ENCODE measurements around the gene HGD.
"Not testable (repeated sequence)": the region's sequence is repeated elsewhere in the genome, so short reads cannot be mapped to it uniquely, and the experiment has no call there.

HGD gene

DNA sequence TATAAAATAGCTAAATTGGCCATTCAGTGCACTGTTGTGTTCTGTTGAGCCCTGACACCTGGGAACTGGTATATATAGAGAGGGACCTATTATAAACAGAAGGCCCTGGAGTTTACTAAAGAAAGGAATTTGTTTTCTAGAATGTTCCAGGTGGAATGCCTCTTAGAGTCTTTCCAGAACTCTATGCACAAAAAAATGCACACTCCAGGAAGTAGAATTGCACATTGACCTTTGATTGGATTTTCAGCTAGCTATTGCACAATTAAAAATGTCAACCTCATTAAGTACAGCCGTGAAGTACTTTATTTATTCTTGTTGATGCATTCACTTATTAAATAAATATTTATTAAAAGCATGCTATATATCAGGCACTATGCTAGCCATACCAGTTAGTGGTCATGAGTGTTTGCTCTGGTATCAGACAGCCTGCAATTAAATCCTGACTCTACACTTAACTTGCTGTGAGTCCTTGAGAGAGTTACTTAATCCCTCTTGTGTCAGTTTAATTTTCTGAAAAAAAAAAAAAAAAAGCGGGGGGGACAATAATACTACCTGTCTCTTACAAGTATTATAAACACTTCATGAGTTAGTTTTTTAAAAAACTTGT, 45.1 kb downstream of the HGD start:
- DNase-seq, result no peak

DNA sequence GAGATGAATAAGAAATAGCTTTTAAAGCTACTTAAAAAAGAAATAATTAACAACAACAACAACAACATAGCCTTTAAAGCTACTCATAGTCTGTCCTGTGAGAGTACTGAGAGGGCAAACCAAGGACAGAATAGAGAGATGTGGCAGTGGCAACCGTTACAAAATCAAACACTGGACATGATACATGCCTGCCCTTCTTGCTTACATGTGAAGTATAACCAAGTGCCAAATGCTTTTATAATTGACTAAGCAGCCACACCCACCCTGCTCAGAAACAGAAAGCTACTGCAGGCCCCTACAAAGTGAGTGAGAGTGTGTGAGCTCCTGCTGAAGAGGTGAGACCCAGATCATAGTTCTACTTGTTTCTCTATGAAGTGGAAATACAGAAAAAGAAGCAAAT, 47.5 kb downstream of the HGD start:
- DNase-seq, result no peak

DNA sequence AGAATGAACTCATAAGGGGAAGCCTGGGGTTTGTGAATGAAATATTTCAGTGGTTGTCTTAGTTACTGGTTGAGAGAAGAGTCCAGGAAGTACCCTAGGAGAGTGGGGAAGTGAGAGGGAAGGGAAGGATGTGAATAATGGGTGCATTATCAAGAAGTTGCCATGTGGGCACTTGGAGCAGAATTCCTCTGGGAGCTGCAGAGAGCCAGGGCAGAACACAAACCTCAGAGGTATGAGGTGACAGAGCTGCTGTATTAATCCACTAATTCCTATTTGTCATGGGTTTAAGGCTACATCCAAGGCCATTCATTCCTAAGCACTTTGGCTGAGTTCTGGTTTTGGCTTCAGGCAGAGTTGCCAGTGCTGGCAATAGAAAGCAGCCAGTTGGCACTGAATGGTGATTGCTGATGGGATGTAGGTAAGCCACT, 56.9 kb downstream of the HGD start:
- no peak for DNase-seq

DNA sequence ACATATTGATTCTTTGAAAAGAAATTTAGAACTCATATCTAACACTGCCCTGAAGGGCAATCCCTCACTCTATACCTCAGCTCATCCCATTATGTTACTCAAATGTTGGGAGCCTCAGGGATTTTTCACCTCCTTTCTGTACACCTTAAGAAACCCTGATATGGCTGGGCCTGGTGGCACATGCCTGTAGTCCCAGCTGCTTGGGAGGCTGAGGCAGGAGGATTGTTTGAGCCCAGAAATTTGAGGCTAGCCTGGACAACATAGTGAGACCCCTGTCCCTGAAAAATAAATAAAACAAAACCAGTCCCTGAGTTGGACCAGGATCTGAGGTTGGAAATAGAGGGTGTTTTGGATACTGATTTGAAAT, 58.3 kb downstream of the HGD start:
- DNase-seq, result no peak

DNA sequence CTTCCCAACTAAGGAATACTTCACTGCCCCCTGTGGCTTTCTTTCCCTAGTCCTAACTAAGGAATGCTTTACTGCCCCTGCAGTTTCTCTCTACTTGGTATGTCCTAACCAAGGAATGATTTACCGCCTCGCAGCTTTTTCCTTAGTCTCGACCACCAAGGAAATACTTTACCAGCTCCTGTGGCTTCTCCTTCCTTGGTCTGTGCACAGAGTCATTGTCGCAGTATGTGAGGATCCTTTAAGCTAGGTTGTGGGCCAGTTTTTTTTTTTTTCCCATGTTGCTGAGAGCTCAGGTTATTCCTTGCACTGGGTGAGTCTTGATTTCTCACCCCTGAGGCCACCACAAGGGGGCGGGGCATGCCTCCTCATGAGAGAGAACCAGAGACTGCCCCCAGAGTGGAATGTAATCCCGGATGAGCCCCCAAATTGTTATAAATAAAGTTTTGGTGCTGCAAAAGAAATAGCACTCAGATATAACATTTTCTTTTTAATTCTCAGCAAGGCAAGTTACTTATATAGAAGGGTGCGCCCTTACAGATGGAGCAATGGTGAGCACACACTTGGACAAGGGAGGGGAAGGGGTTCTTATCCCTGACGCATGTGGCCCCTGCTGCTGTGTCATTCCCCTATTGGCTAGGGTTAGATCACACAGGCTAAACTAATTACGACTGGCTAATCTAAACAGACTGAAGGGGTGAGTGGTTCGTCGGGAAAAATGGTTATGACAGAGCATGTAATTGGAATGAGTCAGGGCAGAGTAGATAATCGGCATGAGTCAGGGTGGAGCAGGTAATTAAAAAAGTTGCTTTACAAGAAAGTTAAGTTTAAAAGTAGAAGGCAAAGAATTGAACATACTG, 58.9 kb downstream of the HGD start:
- no peak for DNase-seq

DNA sequence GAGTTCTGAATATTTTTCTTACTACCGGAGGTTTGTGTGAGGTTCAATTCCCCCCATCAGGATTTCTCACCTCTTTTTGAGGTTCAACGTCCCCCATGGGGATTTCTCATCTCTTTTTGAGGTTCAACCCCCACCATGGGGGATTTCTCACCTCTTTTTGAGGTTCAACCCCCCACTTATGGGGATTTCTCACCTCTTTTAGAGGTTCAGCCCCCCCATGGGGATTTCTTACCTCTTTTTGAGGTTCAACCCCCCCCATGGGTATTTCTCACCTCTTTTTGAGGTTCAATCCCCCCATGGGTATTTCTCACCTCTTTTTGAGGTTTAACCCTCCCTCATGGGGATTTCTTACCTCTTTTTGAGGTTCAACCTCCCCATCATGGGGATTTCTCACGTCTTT, 59.6 kb downstream of the HGD start:
- no peak for DNase-seq

DNA sequence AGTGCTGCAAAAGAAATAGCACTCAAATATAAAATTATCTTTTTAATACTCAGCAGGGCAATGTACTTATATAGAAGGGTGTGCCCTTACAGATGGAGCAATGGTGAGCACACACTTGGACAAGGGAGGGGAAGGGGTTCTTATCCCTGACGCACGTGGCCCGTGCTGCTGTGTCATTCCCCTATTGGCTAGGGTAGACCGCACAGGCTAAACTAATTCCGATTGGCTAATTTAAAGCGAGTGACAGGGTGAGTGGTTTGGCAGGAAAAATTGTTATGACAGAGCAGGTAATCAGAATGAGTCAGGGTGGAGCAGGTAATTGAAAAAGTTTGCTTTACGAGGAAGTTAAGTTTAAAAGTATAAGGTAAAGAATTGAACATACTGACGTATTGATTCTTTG, 65.3 kb downstream of the HGD start:
- DNase-seq, result not testable (repeated sequence)

DNA sequence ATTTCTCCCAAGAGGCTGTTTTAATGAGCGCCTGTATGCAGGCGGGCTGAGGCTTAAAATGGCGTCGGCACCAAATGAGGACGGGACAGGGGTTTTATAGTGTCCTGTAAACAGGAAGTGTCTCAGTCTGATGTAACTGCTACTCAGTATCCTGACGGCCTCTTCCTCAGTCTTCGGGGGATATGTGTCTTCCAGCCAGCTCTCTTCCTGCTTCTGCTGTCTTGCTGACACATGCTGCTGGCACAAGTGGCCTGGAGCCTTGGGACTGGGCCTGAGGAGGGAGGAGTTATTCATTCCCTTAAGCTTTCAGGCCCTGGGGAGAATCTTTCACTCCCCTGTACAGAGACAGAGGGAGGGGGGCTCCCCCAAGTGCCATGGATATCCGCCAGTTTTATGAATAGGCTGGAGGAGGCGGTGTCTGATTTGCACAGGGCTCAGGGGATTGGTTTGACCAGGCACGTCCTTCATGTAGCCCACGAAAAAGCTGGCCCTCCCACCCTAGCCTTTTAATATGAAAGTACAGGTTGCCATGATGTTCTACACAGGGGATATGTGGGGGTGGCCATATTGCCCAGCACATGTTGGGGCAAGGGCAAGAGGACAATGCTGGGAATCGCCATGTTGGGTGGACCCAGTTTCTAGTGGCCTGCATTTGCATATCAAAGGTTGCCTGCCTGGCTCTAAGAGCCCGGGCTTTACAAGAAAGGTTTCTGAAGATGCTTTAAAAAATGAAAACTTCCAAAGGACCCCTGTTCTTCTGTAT, 66.0 kb downstream of the HGD start:
- DNase-seq, result no peak

DNA sequence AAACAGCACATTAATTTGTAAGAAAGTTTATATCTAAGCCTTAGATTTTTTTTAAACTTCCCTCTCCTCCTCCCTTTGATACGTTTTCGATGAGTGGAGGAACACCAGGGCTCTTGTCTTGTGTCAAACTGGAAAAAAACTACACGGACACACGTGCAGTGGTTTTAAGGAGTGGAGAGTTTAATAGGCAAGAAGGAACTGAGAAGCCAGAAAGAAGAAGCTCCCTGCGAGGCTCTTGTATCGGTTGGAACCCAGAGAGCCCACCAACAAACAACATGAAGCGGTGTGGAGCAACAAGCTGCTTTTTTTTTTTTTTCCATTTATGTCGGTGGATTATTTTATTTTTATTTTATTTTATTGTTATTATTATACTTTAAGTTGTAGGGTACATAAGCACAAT, 67.3 kb downstream of the HGD start:
- DNase-seq, result no peak

DNA sequence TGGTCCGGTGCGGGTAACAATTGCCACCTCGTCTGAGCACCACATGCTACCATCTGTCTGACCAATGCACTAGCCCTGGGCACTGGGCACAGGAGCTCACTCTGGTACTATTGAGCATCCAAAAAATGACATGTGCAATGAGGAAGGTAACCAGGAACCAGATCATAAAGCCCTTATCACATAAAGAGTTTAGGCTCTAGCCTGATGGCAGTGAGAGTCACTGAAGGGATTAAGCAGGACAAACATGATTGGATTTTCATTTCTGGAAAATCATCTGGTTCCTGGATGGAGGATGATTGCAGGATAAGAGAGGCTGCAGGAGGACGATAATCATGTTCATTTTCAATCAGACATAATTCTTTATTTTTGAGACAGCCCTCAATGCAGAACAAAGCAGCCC, 73.5 kb downstream of the HGD start:
- DNase-seq, result no peak

DNA sequence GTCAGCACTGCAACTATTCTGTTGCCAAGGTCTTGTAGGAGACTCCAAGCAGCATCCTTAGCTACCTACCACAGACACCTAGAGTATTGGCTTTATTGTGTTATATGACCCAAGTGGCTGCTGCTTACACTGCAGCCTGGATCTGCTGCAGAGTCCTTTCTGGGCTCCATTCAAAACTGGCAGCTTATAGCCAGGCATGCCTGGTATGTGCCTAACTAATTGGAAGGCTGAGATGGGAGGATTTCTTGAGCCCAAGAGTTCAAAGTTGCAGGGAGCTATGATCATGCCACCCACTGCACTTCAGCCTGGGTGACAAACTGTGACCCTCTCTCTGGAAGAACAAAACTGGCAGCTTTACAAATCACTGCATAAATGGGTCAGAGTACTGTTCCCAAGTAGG, 77.3 kb downstream of the HGD start:
- no peak for DNase-seq

DNA sequence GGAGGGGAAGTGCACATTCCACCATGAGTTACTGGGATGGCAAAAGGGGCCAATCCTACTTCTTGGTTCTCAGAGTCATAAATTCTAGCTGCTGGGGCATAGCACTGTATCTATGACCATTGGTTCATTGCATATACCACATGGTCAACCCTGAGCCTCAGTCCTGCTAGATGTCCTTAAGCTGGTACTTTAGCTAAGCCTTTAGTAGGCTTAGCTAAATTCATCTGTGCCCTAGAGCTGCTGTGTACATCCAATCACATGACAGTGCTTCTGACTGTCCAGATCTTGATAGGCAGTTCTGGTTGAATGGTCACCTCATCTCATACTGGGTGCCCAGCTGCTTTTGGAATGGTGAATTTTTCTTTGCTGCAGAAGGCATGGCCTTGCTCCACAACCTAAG, 77.7 kb downstream of the HGD start:
- DNase-seq, result no peak

DNA sequence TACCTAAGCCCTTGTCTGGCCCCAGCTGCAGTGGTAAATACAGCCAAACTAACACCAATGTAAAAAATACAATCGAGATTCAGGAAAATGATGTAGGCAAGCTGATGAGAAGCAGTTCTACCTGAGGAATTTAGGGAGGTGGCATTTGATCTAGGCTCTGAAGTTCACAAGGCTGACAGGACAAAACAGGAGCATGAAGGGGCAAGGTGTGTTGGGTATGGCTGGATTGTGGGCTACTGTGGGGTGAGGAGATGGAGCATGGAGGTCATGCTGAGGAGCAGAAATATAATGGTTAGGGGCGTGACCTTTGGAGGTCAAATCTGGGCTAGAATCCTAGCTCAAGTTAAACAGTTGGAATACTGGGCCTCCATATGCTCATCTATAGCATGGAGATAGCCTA, 79.4 kb downstream of the HGD start:
- DNase-seq, result no peak

DNA sequence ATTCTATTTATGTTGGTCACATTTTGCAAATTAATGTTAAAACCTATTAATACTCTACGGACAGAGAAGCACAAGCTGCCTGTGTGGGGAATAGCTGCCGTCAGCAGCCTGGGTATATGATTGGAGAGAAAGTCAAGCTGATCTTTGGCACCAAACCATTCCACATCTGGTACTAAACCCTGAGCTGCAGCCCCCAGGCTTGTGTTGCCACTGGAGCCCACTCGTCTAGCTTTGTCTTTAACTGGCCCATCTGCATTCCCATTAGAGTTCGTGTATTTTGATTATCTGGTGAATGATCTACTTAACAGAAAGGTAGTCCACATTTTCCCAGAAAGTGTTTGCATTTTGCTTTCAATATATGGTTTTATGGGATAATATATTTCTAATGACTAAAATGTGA, 80.5 kb downstream of the HGD start:
- DNase-seq, result no peak

DNA sequence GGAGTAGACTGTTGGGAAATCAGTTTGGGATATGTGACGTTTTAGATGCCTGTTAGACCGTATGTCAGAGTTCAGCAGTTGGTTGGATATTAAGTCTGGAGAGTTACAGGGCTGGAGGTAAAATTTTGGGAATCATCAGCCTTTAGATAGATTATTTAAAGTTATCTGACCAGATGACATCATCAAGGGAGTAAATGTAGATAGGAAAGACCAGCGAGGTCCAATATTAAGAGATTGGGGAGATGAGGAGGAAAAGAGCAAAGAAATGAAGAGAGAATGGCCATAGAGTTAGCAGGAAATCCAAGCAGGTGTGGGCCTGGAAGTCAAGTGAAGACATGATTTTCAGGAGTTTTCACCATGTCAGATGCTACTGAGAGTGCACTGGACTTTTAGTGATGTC, 82.8 kb downstream of the HGD start:
- no peak for DNase-seq

DNA sequence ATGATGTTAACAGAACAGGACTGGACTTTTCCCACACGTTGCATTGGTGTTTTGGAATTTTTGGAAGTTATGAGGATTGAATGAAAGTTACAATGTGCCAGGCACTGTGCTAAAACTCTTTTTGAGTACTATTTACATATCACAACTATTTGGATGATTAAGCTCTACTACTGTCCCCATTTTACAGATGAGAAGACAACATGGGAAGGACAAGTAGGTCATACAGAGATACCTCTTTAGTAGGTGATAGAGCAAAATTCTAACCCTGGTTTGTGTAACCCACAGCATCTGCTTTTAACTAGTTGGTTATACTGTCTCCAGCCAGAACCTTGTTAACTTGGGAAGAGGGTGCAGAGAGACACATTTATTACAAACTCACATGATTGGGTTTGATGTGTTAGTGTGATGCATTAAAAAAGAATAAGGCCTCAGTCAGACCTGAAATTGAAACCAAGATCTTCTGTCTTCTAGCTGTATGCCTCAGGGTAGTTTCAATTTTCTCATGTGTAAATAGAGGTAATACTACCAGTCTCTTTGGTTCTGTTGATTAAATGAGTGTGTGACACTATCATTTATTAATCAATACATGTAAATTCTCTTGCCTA, 84.5 kb downstream of the HGD start:
- DNase-seq, result no peak

DNA sequence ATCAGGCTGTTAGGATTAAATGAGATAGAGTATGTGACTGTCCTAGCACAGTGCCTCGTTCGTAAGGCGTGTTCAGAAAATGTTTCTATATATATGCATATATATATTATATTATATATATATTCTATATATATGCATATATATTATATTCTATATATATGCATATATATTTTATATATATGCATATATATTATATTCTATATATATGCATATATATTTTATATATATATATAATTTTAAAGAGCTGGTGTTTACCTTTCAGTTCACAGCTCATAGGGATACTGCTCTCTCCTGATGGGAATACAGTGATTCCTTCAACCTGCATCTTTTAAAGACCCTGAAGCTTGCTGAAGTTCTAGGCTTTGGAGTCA, 85.2 kb downstream of the HGD start:
- no peak for DNase-seq

DNA sequence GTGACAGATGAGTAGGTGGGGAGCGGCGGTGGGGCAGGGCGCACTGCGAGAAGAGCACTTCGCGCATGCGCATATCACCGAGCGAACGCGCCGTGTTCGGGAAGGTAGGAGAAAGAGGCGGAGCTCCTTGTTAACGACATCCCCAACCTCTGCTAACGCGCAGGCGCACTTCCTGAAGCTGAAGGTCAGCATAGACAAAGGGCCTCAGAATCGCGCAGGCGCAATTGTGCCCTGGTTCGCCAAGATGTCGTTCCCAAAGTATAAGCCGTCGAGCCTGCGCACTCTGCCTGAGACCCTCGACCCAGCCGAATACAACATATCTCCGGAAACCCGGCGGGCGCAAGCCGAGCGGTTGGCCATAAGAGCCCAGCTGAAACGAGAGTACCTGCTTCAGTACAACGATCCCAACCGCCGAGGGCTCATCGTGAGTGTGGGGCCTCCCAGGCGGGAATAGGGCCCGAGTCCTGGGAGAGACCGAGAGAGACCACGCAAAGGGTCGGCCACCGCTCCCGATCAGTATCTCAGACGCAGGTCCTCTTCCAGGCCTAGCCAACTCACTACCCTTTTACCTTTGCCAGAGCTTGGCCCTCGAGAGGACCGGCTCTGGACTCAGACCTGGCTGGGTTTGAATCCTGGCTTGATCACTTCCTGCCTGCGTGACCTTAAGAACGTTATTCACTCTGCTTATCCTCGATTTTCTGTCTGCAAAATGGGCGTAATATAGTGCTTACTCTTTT, 85.8 kb downstream of the HGD start, which contains the start of gene NDUFB4:
TSS of gene NDUFB4 (plus strand) at position 221 of the 737 bp plus-strand sequence. CDS start at position 245, 24 bp downstream.
- peak; percentile 95 for DNase-seq

DNA sequence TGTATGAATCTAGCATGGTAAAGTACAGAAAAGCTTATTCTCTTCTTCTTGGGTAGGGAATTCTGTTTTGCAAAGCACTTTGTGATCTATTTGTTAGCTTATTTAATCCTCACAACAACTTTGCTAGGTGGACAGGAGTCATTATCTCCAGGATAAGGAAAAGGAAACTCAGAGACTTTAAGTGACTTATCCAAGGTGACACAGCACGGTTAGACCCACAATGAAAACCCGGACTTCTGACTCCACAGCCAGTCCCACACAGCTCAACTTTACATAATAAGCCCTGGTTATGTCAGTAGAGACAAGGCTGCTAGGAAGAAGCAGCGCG, 86.3 kb downstream of the HGD start:
- no peak for DNase-seq

DNA sequence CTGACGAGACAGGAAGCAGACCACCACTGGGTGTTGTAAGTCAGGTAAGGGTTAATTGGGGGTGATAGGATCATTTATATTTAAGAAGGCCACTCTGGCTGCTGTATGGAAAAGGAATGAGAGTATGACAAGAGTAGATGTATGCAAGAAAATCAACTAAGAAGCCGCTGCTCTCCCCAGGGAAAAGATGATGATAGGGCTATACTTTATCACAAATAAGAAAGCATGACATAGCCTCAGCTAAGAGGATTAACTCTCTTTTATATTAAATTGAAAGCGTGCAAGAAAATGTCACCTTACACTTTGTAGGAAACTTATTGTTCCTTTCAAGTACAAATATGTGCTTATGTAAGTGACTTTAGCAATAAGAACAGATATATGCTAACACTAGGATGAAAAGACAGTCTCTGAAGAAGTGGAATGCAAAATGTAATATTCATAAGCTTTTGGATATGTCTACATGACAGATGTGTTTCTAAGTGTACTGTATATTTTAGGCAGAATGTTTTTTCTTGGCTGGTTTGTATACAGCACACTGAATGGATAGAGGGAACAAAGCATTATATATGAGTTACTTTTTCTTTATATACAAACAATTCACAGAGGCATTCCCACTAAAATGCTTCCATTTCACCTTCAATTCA, 94.6 kb downstream of the HGD start:
- DNase-seq, result no peak

All from activated CD8-positive, alpha-beta memory T cell treated with anti-CD3 and anti-CD28 coated beads for 24 hours (primary cell).